NCI-H2081 (cell line): ENCODE data around the gene ARHGEF7.
"Not testable (repeated sequence)": the region's sequence is repeated elsewhere in the genome, so short reads cannot be mapped to it uniquely, and the experiment has no call there.

ENCODE experiments used
- DNase-seq, 2 experiments: peaks; one replicate each; lab custom pipeline; 2025; lab: John Stamatoyannopoulos, UW

ARHGEF7 gene

GRCh38 chr13:111198732-111199378, 83.7 kb downstream of the ARHGEF7 start:
- not testable (repeated sequence) for DNase-seq

- no peak for DNase-seq
These were observed 86.3 kb downstream of the ARHGEF7 start for GRCh38 chr13:111201304-111201940.

GRCh38 chr13:111202156-111202621, 87.1 kb downstream of the ARHGEF7 start:
- DNase-seq = peak; percentile 57 to 81

GRCh38 chr13:111202745-111203144, 87.6 kb downstream of the ARHGEF7 start:
- peak in 1 of 2 experiments; percentile 49 for DNase-seq

GRCh38 chr13:111203736-111204389, 88.8 kb downstream of the ARHGEF7 start:
- no peak for DNase-seq

GRCh38 chr13:111204438-111205177, 89.5 kb downstream of the ARHGEF7 start:
- no peak for DNase-seq

- DNase-seq = no peak
These were observed 91.0 kb downstream of the ARHGEF7 start for GRCh38 chr13:111206148-111206547.

DNA sequence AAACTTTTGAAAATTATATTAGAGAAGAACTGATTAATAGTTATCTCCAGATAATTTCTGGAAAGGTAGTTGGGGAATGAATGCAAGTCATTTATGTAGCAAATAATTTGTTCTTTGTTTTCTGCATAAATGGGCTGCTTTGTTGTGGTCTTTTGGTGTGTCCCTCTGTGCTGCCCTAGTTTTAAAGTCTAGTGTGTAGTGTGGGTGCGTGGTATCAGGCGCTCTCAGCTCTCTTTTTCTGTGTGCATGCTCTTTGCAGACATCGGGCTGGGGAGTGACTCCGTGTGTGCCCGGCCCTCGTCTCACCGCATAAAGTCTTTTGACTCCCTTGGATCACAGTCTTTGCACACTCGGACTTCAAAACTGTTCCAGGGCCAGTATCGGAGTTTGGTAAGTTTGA, 94.5 kb downstream of the ARHGEF7 start:
- no peak for DNase-seq

DNA sequence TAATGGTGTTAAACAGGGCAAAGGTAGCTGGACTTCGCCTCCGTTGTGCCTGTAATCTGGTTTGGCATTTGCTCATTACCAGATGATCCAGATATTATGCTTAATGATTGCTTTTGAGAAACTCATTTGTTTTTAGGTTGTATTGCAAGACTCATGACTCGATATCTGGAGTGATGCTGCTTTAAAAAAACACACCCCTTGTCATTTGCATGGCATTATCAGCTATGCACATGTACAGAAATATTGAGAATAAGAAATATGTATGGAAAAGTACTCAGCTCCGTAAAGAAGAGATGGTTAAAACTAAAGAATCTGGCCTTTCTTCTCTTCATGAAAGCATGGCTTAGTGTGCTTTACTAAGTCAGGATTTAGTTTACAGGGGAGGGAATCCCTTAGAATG, 95.0 kb downstream of the ARHGEF7 start:
- DNase-seq = no peak

DNA sequence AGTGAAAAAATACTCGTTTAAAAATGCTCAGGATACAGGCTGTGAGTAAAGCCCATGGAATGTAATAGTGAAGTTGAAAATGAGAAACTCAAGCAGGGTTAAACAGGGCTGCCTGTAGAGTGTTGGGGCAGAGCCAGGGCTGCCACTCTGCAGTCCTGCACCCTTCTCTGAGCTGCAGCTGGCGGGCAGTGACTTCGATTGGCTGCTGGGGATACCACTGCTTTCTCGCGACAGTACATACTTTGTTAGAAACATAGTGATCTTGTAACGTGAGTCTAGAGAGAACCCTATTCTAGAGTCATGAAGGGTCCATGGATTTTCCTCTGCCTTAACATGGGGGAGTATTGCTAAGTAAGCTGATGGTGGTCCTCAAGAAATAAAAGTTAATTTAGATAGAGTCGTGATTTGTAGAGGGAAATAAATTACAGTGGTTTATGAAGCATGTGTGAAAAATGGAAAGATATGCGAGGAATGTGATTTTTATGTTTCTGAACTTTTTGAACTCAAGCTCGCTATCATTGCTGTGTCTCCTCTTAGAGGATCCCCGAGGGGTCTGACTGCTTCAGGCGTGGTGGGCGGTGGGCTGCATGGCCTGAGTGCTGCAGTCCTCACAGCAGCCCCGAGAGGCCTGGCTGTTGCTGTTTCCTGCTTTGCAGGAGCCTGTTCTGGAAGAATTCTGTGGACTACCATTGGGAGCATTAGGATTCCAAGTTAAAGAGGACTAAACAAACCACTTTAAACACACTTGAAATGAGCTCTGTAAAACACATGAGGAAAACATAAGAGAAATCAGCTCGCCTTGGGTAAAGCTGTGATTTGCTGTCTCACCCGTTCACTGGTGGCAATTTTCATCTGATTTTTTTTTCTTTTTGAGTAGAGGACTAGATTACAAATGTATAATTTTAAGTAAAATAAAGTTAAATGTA, 95.7 kb downstream of the ARHGEF7 start:
- DNase-seq = no peak

DNA sequence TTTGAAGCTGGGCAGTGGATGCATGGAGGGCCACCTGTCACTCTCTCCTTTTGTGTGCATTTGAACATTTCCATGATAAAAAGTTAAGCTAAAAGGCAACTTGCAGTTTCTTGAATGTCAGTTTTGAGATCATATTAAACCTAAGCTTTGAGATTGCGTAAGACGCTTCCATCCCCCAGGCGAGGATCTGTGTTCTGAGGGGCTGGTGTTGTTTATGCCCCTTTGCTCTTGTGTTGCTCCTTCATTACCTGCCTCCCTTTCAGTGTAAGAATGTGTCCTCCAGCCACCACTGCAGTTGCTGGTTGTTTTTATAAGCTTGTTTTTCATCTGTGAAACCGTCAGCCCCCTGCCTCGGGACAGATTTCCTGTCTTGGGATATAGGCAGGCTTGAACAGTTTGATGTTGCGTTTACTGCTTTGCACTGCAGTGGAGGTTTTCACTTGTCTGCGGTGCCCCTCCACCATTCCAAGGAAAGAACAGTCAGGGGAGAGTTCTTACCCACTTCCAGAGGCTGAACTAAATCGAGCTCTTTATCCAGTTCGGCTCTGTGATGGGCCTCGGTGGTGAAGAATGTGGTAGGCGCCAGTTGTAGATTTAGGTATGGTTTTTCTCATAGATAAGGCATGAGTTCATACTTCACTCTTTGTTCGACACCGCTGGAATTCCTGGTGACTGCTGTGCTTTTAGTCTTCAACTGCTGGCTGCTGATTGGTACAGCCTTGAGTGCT, 96.8 kb downstream of the ARHGEF7 start:
- DNase-seq = no peak

- no peak for DNase-seq
These were observed 97.4 kb downstream of the ARHGEF7 start for GRCh38 chr13:111212517-111212873.

DNA sequence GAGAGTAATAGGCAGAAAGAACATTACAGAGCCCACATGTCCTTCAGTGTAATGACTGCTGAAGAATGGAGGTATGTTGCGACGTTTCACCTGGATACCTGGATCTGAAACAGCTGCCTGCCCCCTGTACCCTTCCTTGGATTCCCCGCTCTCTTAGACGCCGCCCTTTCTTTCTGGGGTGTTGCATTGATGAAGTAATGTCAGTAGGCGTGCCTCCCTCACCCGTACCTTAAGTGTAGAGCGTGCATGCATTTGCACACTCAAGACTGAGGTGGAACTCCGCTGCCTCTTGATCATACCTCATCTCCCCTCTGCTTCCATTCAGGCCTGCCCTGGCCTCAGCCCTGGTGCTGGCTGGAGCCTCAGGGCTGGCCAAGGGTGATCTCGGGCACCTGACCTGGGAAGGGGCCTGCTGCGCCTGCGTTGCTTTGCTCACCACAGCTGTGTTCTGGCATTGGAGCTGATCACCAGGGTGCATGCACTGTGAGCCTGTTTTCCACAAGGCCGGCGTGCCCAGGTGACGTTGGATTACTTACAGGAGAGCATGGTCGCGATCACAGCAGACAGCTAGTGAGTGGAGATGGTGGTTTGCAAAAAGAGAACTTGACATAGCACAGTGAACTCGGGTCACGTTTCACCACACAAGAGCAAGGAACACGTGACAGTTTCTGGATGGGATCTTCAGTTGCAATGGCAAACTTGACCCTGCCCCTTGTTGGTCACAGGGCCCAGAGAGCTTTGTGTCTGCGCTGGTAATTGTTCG, 99.0 kb downstream of the ARHGEF7 start:
- DNase-seq = no peak

DNA sequence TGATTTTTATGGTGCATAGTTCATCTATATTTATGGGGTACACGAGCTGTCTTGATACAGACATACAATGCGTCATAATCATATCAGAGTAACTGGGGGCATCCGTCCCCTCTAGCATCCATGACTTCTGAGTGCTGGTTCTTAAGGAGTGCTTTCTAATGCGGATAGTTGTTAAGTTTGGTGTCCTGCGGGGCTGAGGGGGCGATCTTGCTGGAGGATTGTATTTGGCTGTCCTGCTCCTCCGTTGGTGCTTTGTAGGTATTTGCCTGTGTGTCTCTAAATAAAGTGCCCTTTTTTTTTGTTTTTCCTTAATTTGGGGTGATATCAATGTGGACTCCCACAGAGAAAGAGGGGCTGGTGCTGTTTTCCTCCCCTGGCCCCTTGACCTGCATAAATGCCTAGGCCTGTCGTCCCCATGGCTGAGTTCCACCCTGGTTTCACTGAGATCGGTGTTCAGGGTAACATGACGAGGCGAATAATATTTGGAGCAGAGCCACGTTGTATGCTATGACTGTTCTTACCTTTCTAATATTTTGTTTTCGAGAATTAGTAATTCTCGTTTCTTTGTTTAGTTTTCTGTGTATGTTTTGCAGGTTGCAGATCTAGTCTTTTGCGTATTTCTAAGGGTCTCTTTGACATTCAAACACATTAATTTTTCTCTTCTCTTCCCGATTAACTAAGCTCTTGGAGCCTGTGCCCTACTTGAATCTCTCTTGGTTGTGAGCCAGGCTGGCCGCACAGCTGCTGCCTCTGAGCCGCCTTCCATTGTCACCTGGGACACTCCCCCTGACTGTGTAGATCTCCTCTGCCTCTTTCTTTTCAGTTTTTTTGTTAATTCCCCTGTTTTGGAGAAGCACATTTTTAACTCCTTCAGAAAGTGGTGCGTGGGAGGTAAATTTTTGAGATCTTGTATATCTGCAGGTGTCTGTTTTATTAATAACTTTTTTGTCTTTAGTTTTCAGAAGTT, 100.3 kb downstream of the ARHGEF7 start:
- DNase-seq = peak; percentile 32 to 54

GRCh38 chr13:111216166-111216960, 101.3 kb downstream of the ARHGEF7 start:
- peak; percentile 5 to 38 for DNase-seq

GRCh38 chr13:111217641-111218040, 102.5 kb downstream of the ARHGEF7 start:
- DNase-seq = no peak

- DNase-seq = no peak
These were observed 104.2 kb downstream of the ARHGEF7 start for GRCh38 chr13:111219280-111219679.

- DNase-seq = no peak
These were observed 104.8 kb downstream of the ARHGEF7 start for GRCh38 chr13:111219950-111220349.
